ENCODE data around the gene MXD1.

DNA sequence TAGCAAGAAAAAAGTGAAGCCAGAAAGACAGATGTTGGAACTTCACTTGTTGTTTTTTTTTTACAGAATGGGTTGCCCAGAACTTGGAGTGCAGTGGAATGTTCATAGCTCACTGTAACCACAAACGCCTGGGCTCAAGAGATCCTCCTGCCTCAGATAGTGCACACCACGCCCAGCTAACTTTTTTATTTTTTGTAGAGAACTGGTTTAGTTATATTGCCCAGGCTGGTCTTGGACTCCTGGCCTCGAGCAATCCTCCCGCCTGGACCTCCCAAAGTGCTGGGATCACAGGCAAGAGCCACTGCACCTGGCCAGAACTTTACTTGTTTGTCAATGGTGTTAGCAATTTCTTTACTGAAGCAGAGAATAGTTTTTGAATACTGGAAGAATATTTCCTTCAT, 58.4 kb downstream of the MXD1 start:
- no peak for TF ChIP-seq NR2C2 (CRISPR knock-in tag; IDR thresholded peaks at IDR 0.05)
- TF ChIP-seq, protein P1, sequence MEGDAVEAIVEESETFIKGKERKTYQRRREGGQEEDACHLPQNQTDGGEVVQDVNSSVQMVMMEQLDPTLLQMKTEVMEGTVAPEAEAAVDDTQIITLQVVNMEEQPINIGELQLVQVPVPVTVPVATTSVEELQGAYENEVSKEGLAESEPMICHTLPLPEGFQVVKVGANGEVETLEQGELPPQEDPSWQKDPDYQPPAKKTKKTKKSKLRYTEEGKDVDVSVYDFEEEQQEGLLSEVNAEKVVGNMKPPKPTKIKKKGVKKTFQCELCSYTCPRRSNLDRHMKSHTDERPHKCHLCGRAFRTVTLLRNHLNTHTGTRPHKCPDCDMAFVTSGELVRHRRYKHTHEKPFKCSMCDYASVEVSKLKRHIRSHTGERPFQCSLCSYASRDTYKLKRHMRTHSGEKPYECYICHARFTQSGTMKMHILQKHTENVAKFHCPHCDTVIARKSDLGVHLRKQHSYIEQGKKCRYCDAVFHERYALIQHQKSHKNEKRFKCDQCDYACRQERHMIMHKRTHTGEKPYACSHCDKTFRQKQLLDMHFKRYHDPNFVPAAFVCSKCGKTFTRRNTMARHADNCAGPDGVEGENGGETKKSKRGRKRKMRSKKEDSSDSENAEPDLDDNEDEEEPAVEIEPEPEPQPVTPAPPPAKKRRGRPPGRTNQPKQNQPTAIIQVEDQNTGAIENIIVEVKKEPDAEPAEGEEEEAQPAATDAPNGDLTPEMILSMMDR (IDR thresholded peaks at IDR 0.05), result no peak
- TF ChIP-seq, protein P2, sequence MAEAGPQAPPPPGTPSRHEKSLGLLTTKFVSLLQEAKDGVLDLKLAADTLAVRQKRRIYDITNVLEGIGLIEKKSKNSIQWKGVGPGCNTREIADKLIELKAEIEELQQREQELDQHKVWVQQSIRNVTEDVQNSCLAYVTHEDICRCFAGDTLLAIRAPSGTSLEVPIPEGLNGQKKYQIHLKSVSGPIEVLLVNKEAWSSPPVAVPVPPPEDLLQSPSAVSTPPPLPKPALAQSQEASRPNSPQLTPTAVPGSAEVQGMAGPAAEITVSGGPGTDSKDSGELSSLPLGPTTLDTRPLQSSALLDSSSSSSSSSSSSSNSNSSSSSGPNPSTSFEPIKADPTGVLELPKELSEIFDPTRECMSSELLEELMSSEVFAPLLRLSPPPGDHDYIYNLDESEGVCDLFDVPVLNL (CRISPR knock-in tag; IDR thresholded peaks at IDR 0.05; ENCODE audit: borderline replicate concordance, low read depth), result no peak
- TF ChIP-seq, protein P3, sequence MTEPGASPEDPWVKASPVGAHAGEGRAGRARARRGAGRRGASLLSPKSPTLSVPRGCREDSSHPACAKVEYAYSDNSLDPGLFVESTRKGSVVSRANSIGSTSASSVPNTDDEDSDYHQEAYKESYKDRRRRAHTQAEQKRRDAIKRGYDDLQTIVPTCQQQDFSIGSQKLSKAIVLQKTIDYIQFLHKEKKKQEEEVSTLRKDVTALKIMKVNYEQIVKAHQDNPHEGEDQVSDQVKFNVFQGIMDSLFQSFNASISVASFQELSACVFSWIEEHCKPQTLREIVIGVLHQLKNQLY (CRISPR knock-in tag; IDR thresholded peaks at IDR 0.05), result no peak
- no peak for TF ChIP-seq TEAD4 (CRISPR knock-in tag; IDR thresholded peaks at IDR 0.05)
- no peak for TF ChIP-seq MXD4 (CRISPR knock-in tag; IDR thresholded peaks at IDR 0.05; ENCODE audit: borderline replicate concordance)
- TF ChIP-seq, protein P4, sequence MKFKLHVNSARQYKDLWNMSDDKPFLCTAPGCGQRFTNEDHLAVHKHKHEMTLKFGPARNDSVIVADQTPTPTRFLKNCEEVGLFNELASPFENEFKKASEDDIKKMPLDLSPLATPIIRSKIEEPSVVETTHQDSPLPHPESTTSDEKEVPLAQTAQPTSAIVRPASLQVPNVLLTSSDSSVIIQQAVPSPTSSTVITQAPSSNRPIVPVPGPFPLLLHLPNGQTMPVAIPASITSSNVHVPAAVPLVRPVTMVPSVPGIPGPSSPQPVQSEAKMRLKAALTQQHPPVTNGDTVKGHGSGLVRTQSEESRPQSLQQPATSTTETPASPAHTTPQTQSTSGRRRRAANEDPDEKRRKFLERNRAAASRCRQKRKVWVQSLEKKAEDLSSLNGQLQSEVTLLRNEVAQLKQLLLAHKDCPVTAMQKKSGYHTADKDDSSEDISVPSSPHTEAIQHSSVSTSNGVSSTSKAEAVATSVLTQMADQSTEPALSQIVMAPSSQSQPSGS (CRISPR knock-in tag; IDR thresholded peaks at IDR 0.05; ENCODE audit: borderline replicate concordance, low read depth), result no peak
- TF ChIP-seq, protein P5, sequence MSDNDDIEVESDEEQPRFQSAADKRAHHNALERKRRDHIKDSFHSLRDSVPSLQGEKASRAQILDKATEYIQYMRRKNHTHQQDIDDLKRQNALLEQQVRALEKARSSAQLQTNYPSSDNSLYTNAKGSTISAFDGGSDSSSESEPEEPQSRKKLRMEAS (CRISPR knock-in tag; IDR thresholded peaks at IDR 0.05), result no peak
- TF ChIP-seq FOXP1 (CRISPR knock-in tag; IDR thresholded peaks at IDR 0.05; ENCODE audit: borderline replicate concordance), result no peak
- TF ChIP-seq ZBTB21 (CRISPR knock-in tag; IDR thresholded peaks at IDR 0.05; ENCODE audit: borderline replicate concordance), result no peak
- TF ChIP-seq, protein P6, sequence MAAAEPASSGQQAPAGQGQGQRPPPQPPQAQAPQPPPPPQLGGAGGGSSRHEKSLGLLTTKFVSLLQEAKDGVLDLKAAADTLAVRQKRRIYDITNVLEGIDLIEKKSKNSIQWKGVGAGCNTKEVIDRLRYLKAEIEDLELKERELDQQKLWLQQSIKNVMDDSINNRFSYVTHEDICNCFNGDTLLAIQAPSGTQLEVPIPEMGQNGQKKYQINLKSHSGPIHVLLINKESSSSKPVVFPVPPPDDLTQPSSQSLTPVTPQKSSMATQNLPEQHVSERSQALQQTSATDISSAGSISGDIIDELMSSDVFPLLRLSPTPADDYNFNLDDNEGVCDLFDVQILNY (CRISPR knock-in tag; IDR thresholded peaks at IDR 0.05), result no peak
- TF ChIP-seq, protein P7, sequence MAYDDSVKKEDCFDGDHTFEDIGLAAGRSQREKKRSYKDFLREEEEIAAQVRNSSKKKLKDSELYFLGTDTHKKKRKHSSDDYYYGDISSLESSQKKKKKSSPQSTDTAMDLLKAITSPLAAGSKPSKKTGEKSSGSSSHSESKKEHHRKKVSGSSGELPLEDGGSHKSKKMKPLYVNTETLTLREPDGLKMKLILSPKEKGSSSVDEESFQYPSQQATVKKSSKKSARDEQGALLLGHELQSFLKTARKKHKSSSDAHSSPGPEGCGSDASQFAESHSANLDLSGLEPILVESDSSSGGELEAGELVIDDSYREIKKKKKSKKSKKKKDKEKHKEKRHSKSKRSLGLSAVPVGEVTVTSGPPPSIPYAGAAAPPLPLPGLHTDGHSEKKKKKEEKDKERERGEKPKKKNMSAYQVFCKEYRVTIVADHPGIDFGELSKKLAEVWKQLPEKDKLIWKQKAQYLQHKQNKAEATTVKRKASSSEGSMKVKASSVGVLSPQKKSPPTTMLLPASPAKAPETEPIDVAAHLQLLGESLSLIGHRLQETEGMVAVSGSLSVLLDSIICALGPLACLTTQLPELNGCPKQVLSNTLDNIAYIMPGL (CRISPR knock-in tag; IDR thresholded peaks at IDR 0.05), result no peak
- no peak for TF ChIP-seq NR3C1 (CRISPR knock-in tag; conservative IDR thresholded peaks at IDR 0.05; ENCODE audit: low read depth)

All from WTC11 (cell line).